GM18519 (cell line): ENCODE data around the gene SLC8B1.

Experiments
- ATAC-seq: cut with Tn5 transposase; IDR thresholded peaks from one replicate; pipeline ENCODE4 v1.9.1; 2021; ENCODE audit warnings: mild to moderate bottlenecking, moderate library complexity; ENCODE audit not compliant: unreplicated experiment, low FRiP score

Gene SLC8B1

DNA sequence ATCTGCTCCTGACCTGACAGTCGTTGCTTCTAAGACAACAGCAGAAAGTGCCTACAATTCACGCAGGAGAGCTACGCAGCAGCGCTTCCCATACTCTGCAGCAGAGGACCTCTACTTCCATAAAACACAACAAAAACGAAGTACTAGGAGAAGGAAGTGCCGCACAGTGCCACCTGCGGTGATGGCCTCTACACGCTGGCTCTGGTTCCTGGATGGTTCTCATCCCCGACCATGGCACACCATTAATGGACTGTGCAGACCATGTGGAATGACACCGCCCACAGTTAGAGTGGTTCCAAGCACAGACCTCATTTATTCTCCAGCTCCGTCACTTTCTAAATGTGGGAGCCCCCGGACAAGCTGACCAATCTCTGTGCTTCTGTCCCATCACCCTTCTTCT is 85.4 kb downstream of the SLC8B1 start:
- ATAC-seq, result no peak

DNA sequence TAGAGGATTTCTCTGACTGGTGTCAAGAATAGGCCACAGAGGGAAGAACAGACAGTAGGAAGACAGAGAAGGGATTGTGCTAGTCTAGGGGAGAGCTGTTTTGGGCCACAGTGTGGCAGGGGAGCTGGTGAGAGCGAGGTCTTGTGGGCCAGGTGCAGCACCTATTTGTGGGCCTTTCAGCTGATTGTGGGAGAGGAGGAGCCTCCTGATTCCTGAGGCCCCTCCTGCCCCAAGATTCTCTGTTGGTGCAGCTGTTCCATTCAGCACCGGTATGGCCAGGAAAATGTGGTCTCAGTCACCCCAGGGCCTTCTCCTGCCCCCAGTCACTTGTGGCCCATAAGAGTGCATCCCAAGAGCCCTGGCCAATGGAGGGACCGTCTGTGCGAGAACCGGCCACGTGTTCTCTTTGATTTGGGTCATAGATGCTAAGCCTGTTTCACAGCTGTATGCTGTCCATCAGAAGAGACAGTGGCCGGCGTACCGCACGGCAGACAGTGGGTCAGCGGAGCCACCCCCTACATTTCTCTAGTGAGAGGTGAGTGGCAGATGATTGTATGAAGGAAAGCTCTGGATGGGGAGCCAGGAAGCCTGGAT is 86.0 kb downstream of the SLC8B1 start:
- ATAC-seq, result no peak
